WTC11 (cell line): ENCODE data around the gene NBPF26.
"Not testable (repeated sequence)": the region's sequence is repeated elsewhere in the genome, so short reads cannot be mapped to it uniquely, and the experiment has no call there.

ENCODE experiments used
- ATF3 ChIP-seq: sonication (generic); formaldehyde crosslinking; conservative IDR thresholded peaks from 2 replicates; pipeline ENCODE4 v1.8.1; 2022; ENCODE audit warnings: mild to moderate bottlenecking, missing genetic modification reagents
- NR3C1 ChIP-seq: sonication (generic); formaldehyde crosslinking; conservative IDR thresholded peaks from 2 replicates; pipeline ENCODE4 v1.8.1; 2023; ENCODE audit warnings: low read depth, mild to moderate bottlenecking, missing genetic modification reagents
- PRRX2 ChIP-seq: fragments of 250-450 bp; sonication (Bioruptor Pico); IDR thresholded peaks from 2 replicates; pipeline ENCODE4 v1.8.0; 2021; ENCODE audit warnings: mild to moderate bottlenecking
- TP53 ChIP-seq: sonication (generic); formaldehyde crosslinking; IDR thresholded peaks from 2 replicates; pipeline ENCODE4 v1.8.1; 2023; ENCODE audit warnings: mild to moderate bottlenecking, missing genetic modification reagents
- TF ChIP-seq, protein P1 (sequence below): fragments of 200-600 bp; IDR thresholded peaks from 2 replicates; pipeline ENCODE4 v1.8.0; 2022; ENCODE audit warnings: antibody characterized with exemption

GRCh38 chr1:120859615-120860234 lies 136.0 kb downstream of the NBPF26 start:
- TF ChIP-seq, protein P1, sequence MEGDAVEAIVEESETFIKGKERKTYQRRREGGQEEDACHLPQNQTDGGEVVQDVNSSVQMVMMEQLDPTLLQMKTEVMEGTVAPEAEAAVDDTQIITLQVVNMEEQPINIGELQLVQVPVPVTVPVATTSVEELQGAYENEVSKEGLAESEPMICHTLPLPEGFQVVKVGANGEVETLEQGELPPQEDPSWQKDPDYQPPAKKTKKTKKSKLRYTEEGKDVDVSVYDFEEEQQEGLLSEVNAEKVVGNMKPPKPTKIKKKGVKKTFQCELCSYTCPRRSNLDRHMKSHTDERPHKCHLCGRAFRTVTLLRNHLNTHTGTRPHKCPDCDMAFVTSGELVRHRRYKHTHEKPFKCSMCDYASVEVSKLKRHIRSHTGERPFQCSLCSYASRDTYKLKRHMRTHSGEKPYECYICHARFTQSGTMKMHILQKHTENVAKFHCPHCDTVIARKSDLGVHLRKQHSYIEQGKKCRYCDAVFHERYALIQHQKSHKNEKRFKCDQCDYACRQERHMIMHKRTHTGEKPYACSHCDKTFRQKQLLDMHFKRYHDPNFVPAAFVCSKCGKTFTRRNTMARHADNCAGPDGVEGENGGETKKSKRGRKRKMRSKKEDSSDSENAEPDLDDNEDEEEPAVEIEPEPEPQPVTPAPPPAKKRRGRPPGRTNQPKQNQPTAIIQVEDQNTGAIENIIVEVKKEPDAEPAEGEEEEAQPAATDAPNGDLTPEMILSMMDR: not testable (repeated sequence)
- TF ChIP-seq NR3C1; ATF3 (CRISPR knock-in tag); PRRX2 (CRISPR knock-in tag); TP53: not testable (repeated sequence)
